Smooth muscle cell of bladder (primary cell): Measurements from ENCODE around the gene KRTAP3-3. TPM values are rescaled to one million over a fixed set of nuclear protein-coding genes. Genes with fewer than 3 reads are reported as not detected.

Experiments used
- total RNA-seq: library from RNA; depleted of rRNA; stranded (reverse); fragments of >200 nt; gene quantifications from 2 replicates; pipeline ENCODE4 v1.2.3, GENCODE V29; 2014

KRTAP3-3 gene
- total RNA-seq = not detected in 2 replicates

GRCh38 chr17:40993839-40994238 is at the start of gene KRTAP3-3:
Gene KRTAP3-3, minus strand, starts transcription at chr17:40994164. Its CDS starts 67 bp downstream, at chr17:40994097.

GRCh38 chr17:41040783-41041571 is 47.0 kb upstream of the KRTAP3-3 start, which contains the start of gene KRTAP1-1:
Gene KRTAP1-1, minus strand, starts transcription at chr17:41041450. Its CDS starts 53 bp downstream, at chr17:41041397.

GRCh38 chr17:41034346-41034935 is 40.5 kb upstream of the KRTAP3-3 start, which contains the start of gene KRTAP1-3:
Gene KRTAP1-3, minus strand, starts transcription at chr17:41034874. Its CDS starts 53 bp downstream, at chr17:41034821.

GRCh38 chr17:41029633-41030245 is 35.8 kb upstream of the KRTAP3-3 start, which contains the start of gene KRTAP1-4:
Gene KRTAP1-4, minus strand, starts transcription at chr17:41030195. Its CDS starts 117 bp downstream, at chr17:41030078.

GRCh38 chr17:41026715-41027471 is 32.9 kb upstream of the KRTAP3-3 start, which contains the start of gene KRTAP1-5:
Gene KRTAP1-5, minus strand, starts transcription at chr17:41027208. Its CDS starts 53 bp downstream, at chr17:41027155.

GRCh38 chr17:41008811-41009210 is 14.8 kb upstream of the KRTAP3-3 start, which contains the start of gene KRTAP3-1:
Gene KRTAP3-1, minus strand, starts transcription at chr17:41009128. Its CDS starts 54 bp downstream, at chr17:41009074.

GRCh38 chr17:40999563-40999962 is 5.6 kb upstream of the KRTAP3-3 start, which contains the start of gene KRTAP3-2:
Gene KRTAP3-2, minus strand, starts transcription at chr17:40999906. Its CDS starts 53 bp downstream, at chr17:40999853.

GRCh38 chr17:40984226-40984625 is 9.7 kb downstream of the KRTAP3-3 start, which contains the start of gene KRT40:
Gene KRT40, minus strand, starts transcription at chr17:40984326. Its CDS starts 53 bp downstream, at chr17:40984273.

GRCh38 chr17:40966848-40967247 is 27.1 kb downstream of the KRTAP3-3 start, which contains the start of gene KRT39:
Gene KRT39, minus strand, starts transcription at chr17:40966948. Its CDS starts 92 bp downstream, at chr17:40966856.

Other genes with a start within 250 kb of the KRTAP3-3 start
- not detected in 2 replicates for gene KRT25, start 238.8 kb downstream of the KRTAP3-3 start, total RNA-seq
- not detected in 2 replicates for gene KRT26, start 222.0 kb downstream of the KRTAP3-3 start, total RNA-seq
- gene KRT27, start 211.6 kb downstream of the KRTAP3-3 start, total RNA-seq = not detected in 2 replicates
- gene KRT28, start 194.2 kb downstream of the KRTAP3-3 start, total RNA-seq = not detected in 2 replicates
- 1.9 and 2.4 TPM in 2 replicates for gene KRT10, start 171.6 kb downstream of the KRTAP3-3 start, total RNA-seq
- gene KRT12, start 126.9 kb downstream of the KRTAP3-3 start, total RNA-seq = not detected in 2 replicates
- gene KRT20, start 108.9 kb downstream of the KRTAP3-3 start, total RNA-seq = not detected in 2 replicates
- under 0.01 and 0.46 TPM in 2 replicates for gene KRT23, start 56.5 kb downstream of the KRTAP3-3 start, total RNA-seq
- gene KRT39, start 27.2 kb downstream of the KRTAP3-3 start, total RNA-seq = not detected in 2 replicates
- gene KRT40, start 9.8 kb downstream of the KRTAP3-3 start, total RNA-seq = not detected in 2 replicates
- not detected in 2 replicates for gene KRTAP3-2, start 5.7 kb upstream of the KRTAP3-3 start, total RNA-seq
- not detected in 2 replicates for gene KRTAP3-1, start 15.0 kb upstream of the KRTAP3-3 start, total RNA-seq
- 0.57 and 0.83 TPM in 2 replicates for gene KRTAP1-5, start 33.0 kb upstream of the KRTAP3-3 start, total RNA-seq
- gene KRTAP1-4, start 36.0 kb upstream of the KRTAP3-3 start, total RNA-seq = not detected in 2 replicates
- not detected in 2 replicates for gene KRTAP1-3, start 40.7 kb upstream of the KRTAP3-3 start, total RNA-seq
- gene KRTAP1-1, start 47.3 kb upstream of the KRTAP3-3 start, total RNA-seq = not detected in 2 replicates
- not detected in 2 replicates for gene KRTAP2-1, start 53.2 kb upstream of the KRTAP3-3 start, total RNA-seq
- gene KRTAP2-2, start 61.1 kb upstream of the KRTAP3-3 start, total RNA-seq = not detected in 2 replicates
- not detected in 2 replicates for gene KRTAP2-3, start 66.0 kb upstream of the KRTAP3-3 start, total RNA-seq
- not detected in 2 replicates for gene KRTAP2-4, start 71.7 kb upstream of the KRTAP3-3 start, total RNA-seq
- gene KRTAP4-7, start 90.0 kb upstream of the KRTAP3-3 start, total RNA-seq = not detected in 2 replicates
- not detected in 2 replicates for gene KRTAP4-8, start 104.0 kb upstream of the KRTAP3-3 start, total RNA-seq
- not detected in 2 replicates for gene KRTAP4-16, start 108.0 kb upstream of the KRTAP3-3 start, total RNA-seq
- not detected in 2 replicates for gene KRTAP4-9, start 111.2 kb upstream of the KRTAP3-3 start, total RNA-seq
- gene KRTAP4-11, start 124.2 kb upstream of the KRTAP3-3 start, total RNA-seq = not detected in 2 replicates
- not detected in 2 replicates for gene KRTAP4-12, start 130.0 kb upstream of the KRTAP3-3 start, total RNA-seq
- not detected in 2 replicates for gene KRTAP4-6, start 146.4 kb upstream of the KRTAP3-3 start, total RNA-seq
- not detected in 2 replicates for gene KRTAP4-5, start 155.7 kb upstream of the KRTAP3-3 start, total RNA-seq
- gene KRTAP4-4, start 166.6 kb upstream of the KRTAP3-3 start, total RNA-seq = not detected in 2 replicates
- not detected in 2 replicates for gene KRTAP4-3, start 174.1 kb upstream of the KRTAP3-3 start, total RNA-seq
- gene KRTAP4-2, start 184.1 kb upstream of the KRTAP3-3 start, total RNA-seq = not detected in 2 replicates
- gene KRTAP4-1, start 190.7 kb upstream of the KRTAP3-3 start, total RNA-seq = not detected in 2 replicates
- not detected in 2 replicates for gene KRTAP9-1, start 195.7 kb upstream of the KRTAP3-3 start, total RNA-seq
- gene KRTAP9-2, start 232.5 kb upstream of the KRTAP3-3 start, total RNA-seq = not detected in 2 replicates
- not detected in 2 replicates for gene KRTAP9-3, start 238.3 kb upstream of the KRTAP3-3 start, total RNA-seq
- gene KRTAP9-8, start 243.8 kb upstream of the KRTAP3-3 start, total RNA-seq = not detected in 2 replicates